Measurements from ENCODE around the gene IQSEC1. TPM values are rescaled to one million over a fixed set of nuclear protein-coding genes. Genes with fewer than 3 reads are reported as not detected.

IQSEC1 gene
- total RNA-seq, 4 donors from 2014 or later: 31.9 to 35.8 (median 34.8) TPM

DNA sequence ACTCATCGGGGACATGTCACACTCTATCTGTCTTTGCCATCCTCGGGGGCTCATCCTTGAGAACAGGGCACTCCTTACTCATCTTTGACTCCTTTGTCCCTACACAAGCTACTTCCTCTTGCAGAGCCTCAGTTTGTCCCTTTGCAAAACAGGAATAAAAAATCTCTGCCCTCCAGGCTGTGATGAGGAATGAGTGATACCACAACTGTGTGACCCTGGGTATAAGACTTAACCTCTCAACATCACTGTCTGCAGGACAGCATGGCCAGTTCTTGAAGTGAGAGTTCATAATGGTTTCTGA is 48.5 kb downstream of the IQSEC1 start:
- intact Hi-C loops (cut with DNase I; ENCODE audit: low total_unique reads): no loop called here
- no peak for TF ChIP-seq POLR2A (IDR thresholded peaks at IDR 0.05)
- TF ChIP-seq, protein P1, sequence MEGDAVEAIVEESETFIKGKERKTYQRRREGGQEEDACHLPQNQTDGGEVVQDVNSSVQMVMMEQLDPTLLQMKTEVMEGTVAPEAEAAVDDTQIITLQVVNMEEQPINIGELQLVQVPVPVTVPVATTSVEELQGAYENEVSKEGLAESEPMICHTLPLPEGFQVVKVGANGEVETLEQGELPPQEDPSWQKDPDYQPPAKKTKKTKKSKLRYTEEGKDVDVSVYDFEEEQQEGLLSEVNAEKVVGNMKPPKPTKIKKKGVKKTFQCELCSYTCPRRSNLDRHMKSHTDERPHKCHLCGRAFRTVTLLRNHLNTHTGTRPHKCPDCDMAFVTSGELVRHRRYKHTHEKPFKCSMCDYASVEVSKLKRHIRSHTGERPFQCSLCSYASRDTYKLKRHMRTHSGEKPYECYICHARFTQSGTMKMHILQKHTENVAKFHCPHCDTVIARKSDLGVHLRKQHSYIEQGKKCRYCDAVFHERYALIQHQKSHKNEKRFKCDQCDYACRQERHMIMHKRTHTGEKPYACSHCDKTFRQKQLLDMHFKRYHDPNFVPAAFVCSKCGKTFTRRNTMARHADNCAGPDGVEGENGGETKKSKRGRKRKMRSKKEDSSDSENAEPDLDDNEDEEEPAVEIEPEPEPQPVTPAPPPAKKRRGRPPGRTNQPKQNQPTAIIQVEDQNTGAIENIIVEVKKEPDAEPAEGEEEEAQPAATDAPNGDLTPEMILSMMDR (IDR thresholded peaks at IDR 0.05): no peak
- DNase-seq (ENCODE audit: low spot score in 2 of 2): no peak
- no peak overlapping the region for H3K4me3 ChIP-seq (ENCODE audit: low read depth, poor library complexity, severe bottlenecking)
- 91 to 96% methylated on average over 2 of the region's 2 CpGs for WGBS, 2 donors

DNA sequence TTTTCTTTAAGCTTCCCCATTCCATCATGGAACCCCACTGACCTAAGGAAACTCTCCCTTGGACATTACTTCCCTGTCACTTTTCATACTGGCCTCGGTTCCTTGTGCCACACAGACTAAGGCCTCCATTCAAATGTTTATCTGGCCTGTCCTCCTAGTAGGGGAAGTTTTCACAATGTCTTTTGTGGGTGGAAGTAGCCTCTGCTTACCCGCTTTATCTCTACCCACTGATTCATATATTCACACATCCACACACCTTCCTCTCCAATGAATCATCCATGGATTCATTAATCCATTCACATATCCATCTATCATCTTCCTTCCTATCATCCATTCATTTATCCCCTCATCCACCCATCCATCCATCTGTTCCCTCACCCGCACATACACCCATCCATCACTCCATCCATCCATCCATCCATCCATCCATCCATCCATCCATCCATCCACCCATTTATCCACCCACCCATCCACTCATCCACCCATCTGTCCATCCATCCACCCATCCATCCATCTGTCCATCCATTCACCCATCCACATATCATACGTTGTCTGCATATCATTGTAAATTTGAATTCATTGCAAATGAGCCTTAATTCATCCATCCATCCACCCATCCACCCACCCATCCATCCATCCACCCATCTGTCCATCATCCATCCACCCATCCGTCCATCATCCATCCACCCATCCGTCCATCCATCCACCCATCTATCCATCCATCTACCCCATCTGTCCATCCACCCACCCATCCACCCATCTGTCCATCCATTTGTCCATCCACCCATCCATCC is 49.1 kb downstream of the IQSEC1 start:
- no peak for TF ChIP-seq POLR2A (IDR thresholded peaks at IDR 0.05)
- TF ChIP-seq, protein P1 (IDR thresholded peaks at IDR 0.05): no peak
- intact Hi-C loops (cut with DNase I; ENCODE audit: low total_unique reads): no loop called here
- no peak for DNase-seq (ENCODE audit: low spot score in 2 of 2)
- H3K4me3 ChIP-seq (ENCODE audit: low read depth, poor library complexity, severe bottlenecking): no peak overlapping the region
- WGBS, 2 donors: 93 to 94% methylated on average over 6 of the region's 6 CpGs

DNA sequence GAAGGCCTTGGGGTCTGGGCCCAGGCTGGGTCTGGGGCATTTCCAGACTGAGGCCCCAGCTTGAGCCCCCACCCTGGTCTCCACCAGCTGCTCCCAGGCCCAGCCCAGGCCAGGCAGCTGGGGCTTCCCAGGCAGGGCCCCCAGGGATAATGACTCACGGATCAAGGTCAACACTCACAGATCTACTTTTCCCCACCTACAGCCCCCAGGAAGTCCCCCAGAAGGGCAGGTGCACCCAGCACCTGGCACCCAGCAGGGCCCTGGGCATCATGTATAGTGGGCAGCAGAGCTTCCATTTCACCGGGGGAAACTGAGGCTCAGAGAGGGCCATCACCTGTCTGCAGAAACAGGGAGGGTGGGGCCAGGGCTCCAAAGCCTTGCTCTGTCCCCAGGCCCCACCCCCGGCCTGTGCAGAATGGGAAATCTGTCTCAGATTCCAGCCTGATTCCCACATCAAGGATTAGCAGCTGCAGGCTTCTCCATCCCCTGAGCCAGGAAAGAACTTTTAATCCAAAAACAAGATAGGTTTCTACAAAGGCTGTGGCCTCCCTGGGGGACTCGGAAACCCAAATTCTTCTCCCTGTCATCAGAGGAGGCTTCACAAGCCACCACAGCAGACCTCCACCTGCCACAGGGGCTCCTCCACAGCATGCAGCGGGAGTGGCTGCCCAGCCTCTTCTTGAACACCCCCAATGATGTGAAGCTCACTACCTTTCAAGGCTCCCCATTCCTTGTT is 49.8 kb downstream of the IQSEC1 start:
- no peak for TF ChIP-seq POLR2A (IDR thresholded peaks at IDR 0.05)
- TF ChIP-seq, protein P1 (IDR thresholded peaks at IDR 0.05): no peak
- intact Hi-C loops (cut with DNase I; ENCODE audit: low total_unique reads): no loop called here
- no peak overlapping the region for H3K4me3 ChIP-seq (ENCODE audit: low read depth, poor library complexity, severe bottlenecking)
- 80 to 83% methylated on average over 5 of the region's 5 CpGs for WGBS, 2 donors
- DNase-seq (ENCODE audit: low spot score in 2 of 2): no peak

DNA sequence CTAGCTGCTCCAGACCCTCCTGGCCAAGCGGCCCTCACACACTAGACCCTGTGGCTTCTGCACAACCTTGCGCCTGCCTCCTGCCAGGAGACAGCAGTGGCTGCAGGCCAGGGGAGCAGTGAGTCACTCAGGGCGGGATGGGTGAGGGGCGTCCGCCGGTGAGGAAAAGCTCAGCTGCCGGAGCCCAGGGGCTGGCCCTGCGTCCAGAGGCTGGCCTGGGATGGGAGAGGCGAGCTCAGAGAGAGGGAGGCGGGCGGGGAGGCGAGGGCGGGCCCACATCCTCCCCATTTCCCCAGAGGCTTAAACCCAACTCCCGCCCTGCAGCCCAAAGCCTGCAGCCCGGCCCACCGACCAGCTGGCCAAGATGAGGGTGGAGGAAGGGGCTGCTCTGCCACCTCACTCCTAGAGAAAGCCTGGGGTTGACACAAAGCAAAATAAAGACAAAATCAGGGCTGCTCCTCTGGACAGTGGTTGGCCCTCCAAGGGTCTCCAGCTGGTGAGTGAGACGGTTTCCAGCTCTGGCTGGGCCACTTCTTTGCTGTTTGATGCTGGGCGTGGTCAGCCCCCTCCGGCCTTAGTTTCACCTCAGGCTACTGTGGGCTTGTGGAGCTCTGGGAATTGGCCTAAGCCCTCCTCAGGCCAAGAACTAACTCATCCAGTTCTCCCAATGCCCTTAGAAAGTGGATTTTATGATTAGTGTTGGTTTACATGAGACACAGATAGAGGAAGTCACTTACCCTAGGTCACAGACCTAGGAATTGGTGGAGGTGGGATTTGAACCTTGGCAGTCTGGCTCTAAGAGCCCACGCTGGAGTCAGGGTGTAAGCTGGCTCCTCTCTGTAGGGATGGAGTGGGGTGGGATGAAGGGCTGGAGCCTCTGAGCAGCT is 50.6 kb downstream of the IQSEC1 start:
- intact Hi-C loops (cut with DNase I; ENCODE audit: low total_unique reads): no loop called here
- whole genome bisulfite sequencing, 2 donors: 21 to 26% methylated on average over 13 to 19 of the region's 20 CpGs
- DNase-seq (ENCODE audit: low spot score in 2 of 2): peak in 1 of 2 donors; percentile 94
- TF ChIP-seq, protein P1 (IDR thresholded peaks at IDR 0.05): no peak
- TF ChIP-seq POLR2A (IDR thresholded peaks at IDR 0.05): no peak
- no peak overlapping the region for H3K4me3 ChIP-seq (ENCODE audit: low read depth, poor library complexity, severe bottlenecking)

DNA sequence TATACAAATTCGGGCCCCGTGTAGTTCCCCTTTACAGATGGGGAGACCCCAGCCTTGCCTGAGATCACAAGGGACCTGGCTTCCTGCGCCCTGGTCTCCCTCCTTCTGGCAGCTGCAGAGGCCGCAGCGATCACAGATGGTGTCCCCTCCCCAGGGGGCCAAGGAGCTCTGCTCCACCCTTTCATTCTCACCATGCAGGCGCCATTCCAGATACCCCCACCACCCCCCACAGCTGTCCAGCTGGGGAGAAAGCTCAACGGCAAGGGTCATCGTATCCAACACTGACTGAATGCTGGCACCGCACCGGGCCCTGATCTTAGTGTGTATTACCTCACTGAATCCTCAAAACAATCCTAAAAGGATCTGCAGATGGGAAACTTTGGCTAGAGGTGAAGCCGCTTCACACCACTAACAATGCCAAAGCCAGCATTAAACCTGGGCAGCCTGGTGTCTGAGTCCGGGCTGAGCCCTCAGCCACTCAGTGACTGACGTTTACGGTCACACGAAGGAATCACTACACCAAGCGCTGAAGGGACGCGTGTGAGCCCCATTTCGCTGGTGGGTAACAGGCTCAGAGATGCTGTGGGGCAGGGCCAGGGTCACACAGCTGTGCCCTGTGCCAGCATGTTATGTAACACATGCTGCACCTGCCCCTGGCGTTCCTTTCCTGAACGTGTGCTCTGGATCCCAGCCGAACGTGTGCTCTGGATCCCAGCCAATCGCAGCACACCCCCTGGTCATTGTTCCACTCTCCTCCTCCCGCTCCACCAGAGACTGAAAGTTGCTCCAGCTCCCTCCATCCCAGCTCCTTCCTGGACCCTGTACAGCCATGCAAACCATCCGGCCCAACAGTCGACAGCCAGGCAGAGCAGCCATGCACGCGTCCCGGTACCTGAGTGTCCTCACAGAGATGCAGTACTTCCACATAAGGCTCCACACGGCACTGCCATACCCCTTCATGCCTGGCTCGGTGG is 51.8 kb downstream of the IQSEC1 start:
- TF ChIP-seq, protein P1 (IDR thresholded peaks at IDR 0.05): no peak
- no peak for TF ChIP-seq POLR2A (IDR thresholded peaks at IDR 0.05)
- intact Hi-C loops (cut with DNase I; ENCODE audit: low total_unique reads): no loop called here
- no peak for DNase-seq (ENCODE audit: low spot score in 2 of 2)
- H3K4me3 ChIP-seq (ENCODE audit: low read depth, poor library complexity, severe bottlenecking): no peak overlapping the region
- WGBS, 2 donors: 47 to 49% methylated on average over 32 of the region's 32 CpGs

Data from lower leg skin (tissue), 4 donors.